ENCODE data around the gene DGCR8.

DGCR8 gene

DNA sequence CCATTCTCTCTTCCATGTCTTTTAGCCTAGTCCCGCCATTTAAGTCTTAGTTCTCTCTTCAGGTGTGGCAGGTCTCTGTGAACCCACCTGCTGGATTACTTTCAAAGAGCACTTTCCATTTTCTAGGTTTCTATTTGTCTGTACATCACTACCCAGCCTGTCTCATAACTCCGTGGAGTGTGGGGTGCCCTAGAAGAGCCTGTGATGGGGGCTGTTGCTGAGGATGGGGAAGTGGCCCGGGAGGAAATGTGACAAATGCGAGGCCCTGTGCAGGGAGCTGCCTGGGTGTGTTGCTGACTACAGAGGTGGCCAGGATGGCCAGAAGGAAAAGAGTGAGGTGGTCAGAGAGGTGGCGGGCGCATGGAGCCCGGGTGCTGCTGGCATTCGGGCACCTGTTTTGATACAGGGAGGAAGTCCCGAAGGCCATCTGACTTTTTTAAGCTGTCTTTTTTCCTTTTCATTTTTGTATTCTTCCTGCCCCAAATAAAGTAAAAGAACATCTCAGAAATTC lies 10.7 kb downstream of the DGCR8 start:
- no peak for DNase-seq (ENCODE audit: low read depth)

DNA sequence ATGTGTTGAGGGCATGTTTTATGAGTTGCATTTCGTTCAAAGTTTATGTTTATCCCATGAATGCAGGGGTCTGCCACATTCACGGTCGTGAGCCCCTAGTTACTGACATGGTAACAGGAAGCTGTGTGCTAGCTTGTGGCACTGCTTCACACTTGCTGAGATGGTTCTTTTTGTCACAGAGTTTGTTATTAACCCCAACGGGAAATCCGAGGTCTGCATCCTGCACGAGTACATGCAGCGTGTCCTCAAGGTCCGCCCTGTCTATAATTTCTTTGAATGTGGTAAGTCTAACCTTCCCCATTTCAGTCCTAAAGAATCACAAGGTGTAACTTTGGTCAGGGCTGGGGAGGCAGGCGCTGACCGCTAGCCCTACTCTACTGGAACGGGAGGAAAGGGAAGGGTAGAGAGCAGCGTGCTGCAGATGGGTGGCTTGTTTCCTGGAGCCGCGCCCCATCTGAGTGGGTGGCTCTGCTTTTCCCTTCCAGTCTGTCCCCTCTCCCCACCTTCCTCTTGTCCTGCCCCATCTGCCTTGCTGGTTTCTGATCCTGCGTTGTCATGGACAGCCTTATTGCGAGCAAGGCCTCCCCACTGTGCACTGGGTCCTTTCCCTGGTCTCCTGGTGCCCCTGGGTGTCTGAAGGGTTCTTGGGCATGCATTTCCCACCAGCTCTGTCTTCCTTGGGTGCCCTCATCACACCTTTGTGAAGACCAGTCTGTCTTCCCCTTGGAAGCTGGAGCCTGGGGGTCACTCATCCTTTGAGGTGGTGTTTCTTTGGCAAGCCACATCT lies 11.8 kb downstream of the DGCR8 start:
- DNase-seq (ENCODE audit: low read depth) = no peak

DNA sequence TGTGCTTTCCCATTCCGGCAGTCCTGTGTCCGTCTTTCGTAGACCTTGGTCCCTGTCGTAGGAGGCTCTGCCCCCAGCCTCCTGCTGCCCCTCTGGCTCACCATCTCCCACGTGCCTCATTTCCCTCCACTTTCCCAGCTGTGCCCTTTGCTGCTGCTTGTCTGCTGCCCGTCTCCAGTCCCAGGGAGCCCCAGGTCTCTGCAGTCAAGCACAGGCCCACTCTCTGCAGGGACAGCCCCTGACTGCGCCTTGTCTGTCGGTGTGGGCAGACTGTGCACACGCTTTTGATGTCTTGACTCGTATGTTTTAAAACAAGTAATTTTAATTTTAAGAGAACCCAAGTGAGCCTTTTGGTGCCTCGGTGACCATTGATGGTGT lies 12.4 kb downstream of the DGCR8 start:
- no peak for DNase-seq (ENCODE audit: low read depth)

DNA sequence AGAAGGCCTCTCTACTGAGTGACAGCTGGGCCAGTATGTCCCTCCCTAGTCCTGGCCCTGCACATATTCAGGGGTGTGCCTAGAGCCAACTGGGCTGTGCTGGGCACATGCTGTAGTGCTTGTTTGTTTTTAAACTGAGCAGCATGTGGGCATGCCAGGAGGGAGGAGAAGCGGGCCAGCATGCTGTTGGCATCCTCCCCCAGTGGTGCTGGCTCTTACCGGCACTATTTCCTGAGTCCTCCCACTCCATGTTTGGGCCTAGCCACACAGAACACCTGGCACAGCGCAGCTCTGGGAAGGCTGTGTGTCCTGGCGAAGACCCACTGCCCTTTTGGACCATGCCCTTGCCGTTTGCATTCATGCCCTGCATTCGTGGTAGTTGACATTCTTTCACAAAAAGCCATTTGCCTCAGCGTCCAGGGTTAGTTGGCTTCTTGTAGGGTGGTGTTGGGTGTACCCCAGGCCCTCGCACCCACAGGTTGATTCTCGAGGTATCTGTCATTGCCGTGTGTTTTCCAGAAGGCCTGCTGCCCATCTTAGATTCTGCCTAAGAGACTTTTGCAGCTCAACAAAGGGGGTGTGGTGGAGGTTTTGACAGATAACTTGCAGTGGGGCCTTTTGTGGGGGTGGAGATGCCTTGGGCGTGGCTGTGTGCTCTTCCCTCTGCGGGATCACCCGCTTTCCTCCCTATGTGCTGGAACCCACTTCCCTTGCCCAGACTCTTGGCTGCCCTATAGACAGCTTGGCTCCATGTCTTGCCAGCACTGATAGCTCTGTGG lies 13.6 kb downstream of the DGCR8 start:
- no peak for DNase-seq (ENCODE audit: low read depth)

DNA sequence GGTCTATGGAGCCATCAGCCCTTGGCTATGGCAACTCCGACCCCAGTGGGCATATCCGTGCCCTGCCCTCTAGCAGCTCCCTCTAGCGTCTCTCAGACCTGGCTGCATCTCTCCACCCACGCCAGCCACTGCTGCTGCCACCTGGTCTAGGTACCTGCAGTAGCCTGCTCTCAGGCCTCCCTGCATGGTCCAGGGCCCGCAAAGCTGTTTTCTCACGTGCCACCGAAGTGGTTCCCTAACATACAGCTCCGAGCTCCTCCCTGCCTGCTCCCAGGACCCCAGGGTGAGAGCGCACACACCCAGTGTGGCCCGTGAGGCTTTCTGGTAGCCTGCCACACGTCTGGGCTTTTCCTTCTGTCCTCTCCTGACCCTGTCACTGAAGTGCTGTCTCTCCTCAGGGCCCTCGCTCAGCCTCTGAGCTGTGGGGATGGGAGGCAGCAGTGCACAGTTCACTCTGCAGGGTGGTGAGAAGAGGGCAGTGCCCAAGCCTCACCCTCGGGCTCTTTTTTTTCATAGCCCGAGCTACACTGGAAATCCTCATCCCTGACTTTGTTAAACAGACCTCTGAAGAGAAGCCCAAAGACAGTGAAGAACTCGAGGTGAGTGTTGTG lies 14.3 kb downstream of the DGCR8 start:
- DNase-seq (ENCODE audit: low read depth) = no peak

DNA sequence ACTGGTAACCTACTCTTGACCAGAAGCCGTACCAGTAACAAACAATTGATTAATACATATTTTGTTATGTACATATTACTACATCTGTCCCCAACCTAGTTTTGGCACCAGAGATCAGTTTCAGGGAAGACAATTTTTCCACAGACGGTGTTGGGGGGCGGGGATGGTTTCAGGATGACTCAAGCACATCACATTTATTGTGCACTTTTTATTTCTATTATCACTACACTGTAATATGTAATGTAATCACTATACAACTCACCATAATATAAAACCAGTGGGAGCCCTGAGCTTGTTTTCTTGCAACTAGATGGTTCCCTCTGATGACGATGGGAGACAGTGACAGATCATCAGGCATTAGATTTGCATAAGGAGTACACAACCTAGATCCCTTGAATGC lies 15.5 kb downstream of the DGCR8 start:
- no peak for DNase-seq (ENCODE audit: low read depth)

DNA sequence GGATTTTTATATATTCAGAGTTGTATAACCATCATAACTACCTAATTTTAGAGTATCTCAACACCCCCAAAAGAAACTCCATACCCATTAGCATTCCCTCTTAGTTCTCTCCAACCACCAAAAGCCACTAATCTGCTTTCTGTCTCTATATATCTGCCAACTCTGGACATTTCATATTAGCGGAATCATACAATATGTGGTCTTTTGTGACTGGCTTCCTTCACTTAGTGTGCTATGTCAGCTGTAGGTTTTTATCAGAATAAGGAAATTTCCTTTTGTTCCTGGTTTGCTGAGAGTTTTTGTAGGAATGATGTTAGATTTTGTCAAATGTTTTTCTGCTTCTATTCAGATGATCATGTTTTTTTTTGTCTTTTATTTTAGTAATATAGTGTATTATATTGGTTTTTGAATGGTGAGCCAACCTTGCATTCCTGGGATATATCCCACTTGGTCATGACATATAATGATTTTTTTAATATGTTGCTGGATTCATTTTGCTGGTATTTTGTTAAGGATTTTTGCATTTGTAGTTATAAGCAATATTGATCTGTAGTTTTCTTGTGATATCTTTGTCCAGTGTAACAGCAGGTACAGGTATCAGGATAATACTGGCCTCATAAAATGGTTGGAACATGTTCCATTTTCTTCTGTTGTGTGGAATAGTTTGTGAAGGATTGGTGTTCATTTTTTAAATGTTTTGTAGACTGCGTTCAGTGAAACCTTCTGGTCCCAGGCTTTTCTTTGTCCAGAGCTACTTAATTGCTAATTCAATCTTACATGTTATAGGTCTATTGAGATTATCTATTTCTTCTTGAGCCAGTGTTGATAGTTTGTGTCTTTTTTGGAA lies 16.8 kb downstream of the DGCR8 start:
- no peak for DNase-seq (ENCODE audit: low read depth)

DNA sequence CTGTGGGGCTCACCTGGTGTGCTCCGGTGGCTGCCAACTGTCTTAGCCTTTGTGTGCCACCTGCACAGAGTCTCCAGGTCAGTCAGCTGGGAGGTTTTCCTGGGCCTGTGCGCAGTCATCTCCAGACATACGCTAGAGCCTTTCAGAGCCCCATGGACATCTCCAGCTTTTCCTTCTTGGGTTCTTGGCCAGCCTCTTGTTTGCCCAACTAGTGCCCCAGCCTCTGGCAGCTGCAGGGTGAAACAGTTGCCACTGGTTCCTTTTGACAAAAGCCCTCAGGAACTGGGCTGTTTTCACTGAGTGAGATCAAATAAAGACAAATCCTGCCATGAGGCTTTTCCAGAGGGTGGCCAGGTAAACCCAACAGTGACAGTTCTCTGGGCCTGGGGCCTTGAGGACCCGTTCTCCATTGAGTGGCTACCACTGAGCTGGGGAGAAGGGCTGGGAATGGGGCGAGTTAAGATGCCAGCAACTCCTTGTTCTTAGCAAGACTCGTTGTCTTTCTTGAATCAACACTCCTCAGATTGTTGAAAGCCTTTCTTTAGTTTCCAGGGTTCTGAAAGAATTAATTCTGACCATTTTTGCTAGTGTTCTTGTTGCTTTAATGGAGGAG lies 19.2 kb downstream of the DGCR8 start:
- no peak for DNase-seq (ENCODE audit: low read depth)

DNA sequence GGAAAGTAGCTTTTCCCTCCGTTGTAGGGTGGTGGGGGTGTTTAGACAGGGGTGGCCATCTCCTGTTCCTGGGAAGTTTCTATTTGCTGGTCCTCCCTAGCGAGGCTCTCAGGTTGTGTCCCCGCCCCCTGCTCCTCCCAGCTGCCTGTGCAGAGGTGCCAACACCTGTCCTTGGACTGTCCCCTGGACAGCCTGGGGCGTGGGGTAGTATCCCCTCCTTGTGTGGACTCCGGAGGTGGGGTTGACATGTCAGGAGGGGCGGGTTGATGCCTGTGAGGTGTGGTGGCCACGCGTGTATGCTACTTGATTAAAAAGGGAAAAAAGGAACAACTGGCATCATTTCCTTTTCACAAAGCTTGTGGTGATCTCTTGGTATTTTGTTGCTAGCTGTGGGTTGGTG lies 21.6 kb downstream of the DGCR8 start:
- DNase-seq (ENCODE audit: low read depth) = no peak

DNA sequence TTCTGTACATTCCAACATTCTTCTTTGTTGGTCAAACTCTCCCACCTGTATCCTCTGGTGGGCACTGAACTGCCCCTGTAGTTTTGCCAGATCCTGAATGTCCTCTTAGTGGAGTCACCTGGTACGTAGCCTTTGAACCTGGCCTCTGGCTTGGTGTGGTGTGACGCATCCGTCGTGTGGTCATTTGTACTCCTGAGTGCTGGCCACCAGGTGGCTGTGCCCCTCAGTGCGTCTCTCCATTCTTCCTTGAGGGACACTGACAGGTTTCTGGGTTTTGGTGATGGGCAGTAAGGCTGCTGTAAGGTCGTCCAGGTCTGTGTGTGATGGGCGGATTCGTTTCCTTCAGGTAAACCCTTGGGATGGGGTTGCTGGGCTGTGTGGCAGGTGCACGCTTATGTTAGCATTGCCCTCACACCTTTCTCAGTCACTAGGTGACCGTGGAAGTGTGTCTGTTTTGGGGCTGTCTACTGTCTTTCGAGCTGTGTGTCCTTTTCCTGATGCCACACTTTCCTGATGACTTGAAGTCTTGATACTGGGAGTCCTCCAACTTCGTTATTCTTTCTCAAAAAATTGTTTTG lies 22.3 kb downstream of the DGCR8 start:
- no peak for DNase-seq (ENCODE audit: low read depth)

DNA sequence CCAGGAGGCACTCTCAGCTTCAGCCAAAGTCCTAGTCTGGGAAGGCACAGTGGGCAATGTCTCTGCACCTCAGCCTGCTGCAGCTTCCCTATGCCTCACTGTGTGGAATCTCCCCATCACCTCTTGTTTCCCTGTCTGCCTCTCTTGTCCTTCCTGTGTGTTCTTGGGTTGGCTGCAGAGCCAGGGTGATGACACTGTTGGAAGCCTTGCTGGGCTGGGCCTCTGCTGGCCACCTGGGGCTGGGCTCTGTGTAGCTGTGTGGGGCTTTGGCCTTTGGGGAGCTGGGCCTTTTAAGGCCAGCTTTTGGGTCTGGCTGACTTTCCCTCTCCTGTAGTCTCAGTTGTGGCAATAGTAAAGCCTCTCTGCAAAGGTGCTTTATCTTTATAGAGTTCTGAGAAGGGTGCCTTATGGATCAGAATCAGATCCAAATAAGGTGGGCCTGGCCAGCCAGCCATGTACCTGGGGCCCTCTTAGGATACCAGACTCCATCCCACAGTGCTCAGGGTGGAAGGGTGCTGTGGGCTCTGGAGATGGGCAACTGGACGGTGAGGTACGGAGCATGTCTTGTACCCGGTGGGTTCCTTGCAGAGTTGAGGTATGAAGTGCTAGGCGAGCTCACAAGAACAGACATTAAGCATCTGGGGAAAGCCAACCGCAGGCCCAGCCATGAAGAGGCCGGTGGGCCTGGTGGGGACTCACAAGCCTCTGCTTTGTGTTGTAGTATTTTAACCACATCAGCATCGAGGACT lies 25.6 kb downstream of the DGCR8 start:
- DNase-seq (ENCODE audit: low read depth) = no peak

DNA sequence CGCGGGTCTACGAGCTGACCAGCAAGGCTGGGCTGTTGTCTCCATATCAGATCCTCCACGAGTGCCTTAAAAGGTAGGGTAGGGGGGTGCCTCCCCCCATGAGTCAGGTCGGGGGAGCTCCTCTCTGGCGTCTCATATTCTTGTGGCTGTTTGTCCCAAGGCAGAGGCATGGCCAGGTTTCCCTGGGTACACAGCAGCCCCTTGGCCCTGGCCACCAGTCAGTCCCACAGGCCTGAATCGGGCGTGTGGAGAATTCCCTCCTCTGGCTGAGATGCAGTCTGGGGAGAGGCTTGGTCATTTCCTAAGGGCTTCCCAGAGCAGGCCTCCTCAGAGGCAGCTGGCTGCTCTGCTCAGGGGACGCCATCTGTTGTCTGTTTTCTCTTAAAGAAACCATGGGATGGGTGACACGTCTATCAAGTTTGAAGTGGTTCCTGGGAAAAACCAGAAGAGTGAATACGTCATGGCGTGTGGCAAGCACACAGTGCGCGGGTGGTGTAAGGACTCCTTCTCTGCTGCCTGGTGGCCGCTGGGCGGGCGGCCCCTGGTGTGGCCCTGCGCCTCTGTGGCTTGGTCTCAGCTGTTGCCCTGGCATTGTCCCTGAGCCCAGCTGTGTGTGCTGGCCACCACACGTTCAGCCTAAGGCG lies 26.3 kb downstream of the DGCR8 start:
- DNase-seq (ENCODE audit: low read depth) = no peak

DNA sequence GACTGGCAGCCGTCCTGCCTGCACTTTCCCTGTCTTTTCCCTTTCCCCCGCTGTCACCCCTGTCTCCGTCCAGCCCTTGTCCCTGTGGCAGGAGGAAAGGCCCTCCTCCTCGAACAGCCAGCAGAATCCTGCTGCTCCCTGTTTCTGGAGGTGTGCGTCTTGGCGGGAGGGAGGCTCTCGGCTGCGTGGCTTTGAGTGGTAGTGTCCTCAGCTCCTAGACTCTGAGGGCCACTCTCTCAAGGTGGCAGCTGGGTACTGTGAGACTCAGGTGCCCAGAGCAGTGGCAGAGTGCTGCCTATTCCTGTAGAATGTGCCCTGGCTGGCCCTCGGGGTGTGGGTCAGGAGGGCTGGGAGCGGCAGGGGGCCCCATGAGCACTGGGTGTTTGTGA lies 26.8 kb downstream of the DGCR8 start:
- no peak for DNase-seq (ENCODE audit: low read depth)

DNA sequence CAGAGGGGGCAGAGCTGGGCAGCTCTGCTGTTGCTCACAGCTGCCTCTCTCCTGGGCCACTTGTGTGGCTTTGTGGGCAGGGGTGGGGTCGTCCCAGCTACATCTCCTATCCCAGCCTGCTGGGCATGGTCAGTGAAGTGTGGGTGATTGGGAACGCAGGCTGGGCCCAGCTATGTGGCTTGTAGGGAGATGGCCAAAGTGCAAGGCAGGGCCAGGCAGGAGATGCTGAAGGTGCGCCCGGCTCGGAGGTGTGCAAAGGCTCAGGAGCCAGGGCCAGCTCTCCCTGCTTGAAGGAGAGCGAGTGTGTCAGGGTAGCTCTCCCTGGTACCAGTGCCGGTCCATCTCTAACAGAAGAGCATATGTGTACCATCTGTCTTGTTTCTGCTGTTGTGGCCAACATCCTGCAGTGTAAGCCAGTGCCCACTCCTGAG lies 27.4 kb downstream of the DGCR8 start:
- no peak for DNase-seq (ENCODE audit: low read depth)

DNA sequence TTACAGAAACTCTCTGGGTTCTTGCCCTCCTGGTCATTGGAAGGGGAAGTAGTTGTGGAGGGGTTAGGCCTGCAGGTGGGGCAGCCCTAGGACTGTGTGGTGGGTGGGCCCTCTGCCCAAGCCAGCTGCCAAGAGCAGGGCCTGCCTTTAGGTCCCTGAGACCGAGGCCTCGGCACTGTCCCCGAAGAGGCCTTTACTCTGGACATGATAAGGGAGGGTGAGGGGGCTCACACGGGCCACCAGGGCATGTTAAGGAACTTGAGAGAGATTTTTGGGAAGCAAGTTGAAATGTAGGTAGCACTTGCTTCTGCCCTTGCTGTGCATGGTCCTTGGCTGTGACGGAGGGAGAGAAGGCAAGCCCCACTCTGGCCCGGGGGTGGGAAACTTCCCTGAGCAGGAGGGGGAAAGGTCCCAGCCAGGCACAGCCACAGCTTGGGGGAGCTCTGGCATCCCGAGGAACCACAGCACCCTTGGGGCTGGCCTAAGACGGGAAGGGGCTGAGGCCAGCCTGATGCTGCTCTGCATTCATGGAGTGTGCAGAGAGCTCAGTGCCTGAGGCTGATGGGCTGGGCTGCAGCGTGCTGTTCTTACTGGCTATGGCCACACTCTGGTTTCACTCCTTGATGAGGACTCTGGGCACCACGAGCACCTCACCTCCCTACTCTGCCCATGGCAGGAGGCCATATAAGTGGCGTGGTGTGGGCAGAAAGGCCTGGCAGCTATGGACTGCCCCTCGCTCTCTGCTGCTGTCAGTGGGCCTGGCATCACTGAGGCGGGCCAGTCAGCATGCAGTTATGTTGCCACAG lies 28.1 kb downstream of the DGCR8 start:
- no peak for DNase-seq (ENCODE audit: low read depth)

DNA sequence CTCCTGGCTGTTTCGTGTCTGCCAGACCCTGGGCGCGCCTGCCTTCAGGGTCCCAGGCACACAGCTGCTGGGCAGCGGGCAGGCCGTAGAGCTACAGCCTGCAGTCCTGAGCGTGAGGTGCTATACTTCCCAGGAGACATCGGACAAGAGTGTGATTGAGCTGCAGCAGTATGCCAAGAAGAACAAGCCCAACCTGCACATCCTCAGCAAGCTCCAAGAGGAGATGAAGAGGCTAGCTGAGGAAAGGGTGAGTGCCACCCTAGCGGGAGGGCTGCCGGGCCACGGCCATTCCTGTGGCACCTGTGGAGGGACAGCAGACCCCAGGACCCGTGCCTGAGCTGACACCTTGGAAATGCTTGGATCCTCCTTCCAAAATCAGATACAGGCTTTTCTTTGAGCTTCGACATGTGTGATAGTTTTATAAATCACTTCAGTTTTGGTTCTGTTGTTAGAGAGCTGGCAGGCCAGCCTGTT lies 28.8 kb downstream of the DGCR8 start:
- DNase-seq (ENCODE audit: low read depth) = no peak

DNA sequence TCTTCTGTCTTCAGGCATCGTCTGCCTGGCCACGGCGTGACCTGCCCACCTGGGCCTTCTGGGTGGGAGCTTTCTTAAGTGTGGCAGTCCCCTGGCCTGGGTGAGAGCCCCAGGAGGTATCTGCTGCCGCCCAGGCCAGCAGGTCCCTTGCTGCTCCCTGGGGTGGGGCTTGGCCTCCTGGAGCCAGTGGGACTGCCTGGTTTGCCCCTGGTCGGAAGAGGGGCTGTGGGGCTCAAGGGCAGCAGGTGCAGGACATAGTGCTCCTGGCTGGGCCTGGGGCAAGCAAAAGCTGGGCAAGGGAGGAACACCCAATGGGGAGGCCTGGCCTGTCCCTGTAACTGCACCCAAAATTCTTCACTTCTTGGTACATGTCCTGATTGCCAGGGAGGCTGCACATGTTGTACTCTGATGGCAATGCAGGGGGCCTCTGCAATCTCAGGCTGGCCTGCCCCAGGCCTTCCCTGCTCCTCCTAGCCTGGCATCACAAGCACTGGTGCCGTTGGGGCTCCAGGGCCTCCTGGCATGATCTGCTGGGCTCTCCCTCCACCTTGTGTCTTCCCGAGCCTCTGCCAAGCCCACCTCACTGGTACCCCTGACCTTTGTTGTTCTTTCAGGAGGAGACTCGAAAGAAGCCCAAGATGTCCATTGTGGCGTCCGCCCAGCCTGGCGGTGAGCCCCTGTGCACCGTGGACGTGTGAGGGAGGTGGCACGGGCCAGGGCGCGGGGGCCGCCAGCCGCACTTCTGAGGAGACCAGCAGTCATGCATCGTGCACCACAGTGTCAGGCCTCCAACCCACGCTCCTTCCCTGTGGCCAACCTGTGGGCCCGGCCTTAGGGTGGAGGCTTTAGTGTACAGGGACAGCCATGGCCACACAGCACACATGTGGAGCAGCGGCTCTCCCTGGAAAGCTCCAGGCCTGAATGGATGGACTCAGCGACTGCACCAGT lies 29.6 kb downstream of the DGCR8 start:
- DNase-seq (ENCODE audit: low read depth) = no peak

Data from stimulated activated CD8-positive, alpha-beta memory T cell treated with anti-CD3 and anti-CD28 coated beads, Interleukin-12 subunit alpha, Interleukin-12 subunit beta, amount 100 ng/mL, for 4 hours (primary cell).